GM19452 (cell line): Measurements from ENCODE around the gene KRT4.

ENCODE experiments used
- ATAC-seq: cut with Tn5 transposase; IDR thresholded peaks from one replicate; pipeline ENCODE4 v1.9.1; 2021; ENCODE audit not compliant: unreplicated experiment

Gene KRT4

GRCh38 chr12:52794479-52795331 is 19.2 kb downstream of the KRT4 start:
- ATAC-seq: no peak

- no peak for ATAC-seq
These were observed 21.5 kb downstream of the KRT4 start for GRCh38 chr12:52792185-52793029.

GRCh38 chr12:52791271-52792184 is 22.4 kb downstream of the KRT4 start:
- no peak for ATAC-seq

- ATAC-seq: no peak
These were observed 23.3 kb downstream of the KRT4 start for GRCh38 chr12:52790427-52791270.

- ATAC-seq: no peak
These were observed 24.1 kb downstream of the KRT4 start for GRCh38 chr12:52789637-52790426.

GRCh38 chr12:52788876-52789636 is 24.9 kb downstream of the KRT4 start:
- no peak for ATAC-seq

- no peak for ATAC-seq
These were observed 25.6 kb downstream of the KRT4 start for GRCh38 chr12:52788192-52788875.

GRCh38 chr12:52787324-52788191 is 26.4 kb downstream of the KRT4 start:
- ATAC-seq: no peak

GRCh38 chr12:52784909-52785308 is 29.0 kb downstream of the KRT4 start:
- no peak for ATAC-seq

- no peak for ATAC-seq
These were observed 30.2 kb downstream of the KRT4 start for GRCh38 chr12:52783563-52784316.

GRCh38 chr12:52782502-52782901 is 31.4 kb downstream of the KRT4 start:
- ATAC-seq: no peak

- no peak for ATAC-seq
These were observed 32.4 kb downstream of the KRT4 start for GRCh38 chr12:52781399-52782082.

GRCh38 chr12:52779914-52780313 is 34.0 kb downstream of the KRT4 start:
- ATAC-seq: no peak

- no peak for ATAC-seq
These were observed 35.1 kb downstream of the KRT4 start for GRCh38 chr12:52778833-52779232.

GRCh38 chr12:52777566-52777965 is 36.4 kb downstream of the KRT4 start:
- ATAC-seq: no peak

- no peak for ATAC-seq
These were observed 37.0 kb downstream of the KRT4 start, which contains the start of gene KRT76 for GRCh38 chr12:52776913-52777395. Gene KRT76 (minus strand): TSS chr12:52777345. CDS start chr12:52777291, 54 bp downstream.
